H9 (cell line): ENCODE data around the gene NPY1R. TPM values are rescaled to one million over a fixed set of nuclear protein-coding genes. Genes with fewer than 3 reads are reported as not detected.

ENCODE experiments used
- DNase-seq: peaks from one replicate; pipeline ENCODE4 v3.0.0-alpha.2; 2017
- H2AFZ ChIP-seq: one replicate; pipeline ENCODE4 v1.6.1; 2013; ENCODE audit warnings: mild to moderate bottlenecking, low read length, control low read depth, moderate library complexity
- H2AK5ac ChIP-seq: 2 replicates; pipeline ENCODE4 v1.6.1; 2013; ENCODE audit warnings: low read length, control low read depth, mixed read lengths; ENCODE audit not compliant: insufficient read length
- H2BK120ac ChIP-seq: one replicate; pipeline ENCODE4 v1.6.1; 2013; ENCODE audit warnings: low read depth, mild to moderate bottlenecking, low read length, control low read depth, inconsistent platforms; ENCODE audit not compliant: poor library complexity, severe bottlenecking
- H2BK12ac ChIP-seq: 2 replicates; pipeline ENCODE4 v1.6.1; 2013; ENCODE audit warnings: low read length, control low read depth, mixed read lengths, low read depth; ENCODE audit not compliant: insufficient read length
- H2BK15ac ChIP-seq: 2 replicates; pipeline ENCODE4 v1.6.1; 2013; ENCODE audit warnings: low read depth, low read length, control low read depth
- H2BK20ac ChIP-seq: one replicate; pipeline ENCODE4 v1.6.1; 2013; ENCODE audit warnings: low read depth, mild to moderate bottlenecking, low read length, control low read depth, inconsistent platforms; ENCODE audit not compliant: poor library complexity, severe bottlenecking
- H2BK5ac ChIP-seq: 2 replicates; pipeline ENCODE4 v1.6.1; 2013; ENCODE audit warnings: low read length, control low read depth, mixed read lengths; ENCODE audit not compliant: insufficient read length
- H3K14ac ChIP-seq: 2 replicates; pipeline ENCODE4 v1.6.1; 2013; ENCODE audit warnings: low read length, control low read depth; ENCODE audit not compliant: insufficient read depth
- H3K18ac ChIP-seq: 2 replicates; pipeline ENCODE4 v1.6.1; 2013; ENCODE audit warnings: low read depth, mild to moderate bottlenecking, mixed read lengths, low read length, control low read depth; ENCODE audit not compliant: insufficient read length
- H3K23ac ChIP-seq: 2 replicates; pipeline ENCODE4 v1.6.1; 2013; ENCODE audit warnings: low read length, control low read depth, mixed read lengths, low read depth; ENCODE audit not compliant: insufficient read length
- H3K23me2 ChIP-seq: 2 replicates; pipeline ENCODE4 v1.6.1; 2013; ENCODE audit warnings: low read depth, mild to moderate bottlenecking, mixed read lengths, low read length, control low read depth; ENCODE audit not compliant: insufficient read length, poor library complexity, severe bottlenecking
- H3K27ac ChIP-seq: 2 replicates; pipeline ENCODE4 v1.5.1; 2013; ENCODE audit warnings: low read length, control low read depth, mixed read lengths, low read depth; ENCODE audit not compliant: insufficient read length
- H3K27me3 ChIP-seq: 2 replicates; pipeline ENCODE4 v1.6.1; 2013; ENCODE audit warnings: low read length, control low read depth, inconsistent platforms; ENCODE audit not compliant: insufficient read depth
- H3K4ac ChIP-seq: 2 replicates; pipeline ENCODE4 v1.6.1; 2013; ENCODE audit warnings: low read depth, mild to moderate bottlenecking, control low read depth, inconsistent platforms, low read length, moderate library complexity
- H3K4me1 ChIP-seq: 2 replicates; pipeline ENCODE4 v1.6.1; 2013; ENCODE audit warnings: low read length, control low read depth, inconsistent platforms; ENCODE audit not compliant: insufficient read depth
- H3K4me2 ChIP-seq: 2 replicates; pipeline ENCODE4 v1.6.1; 2013; ENCODE audit warnings: low read length, control low read depth, mixed read lengths; ENCODE audit not compliant: insufficient read length, insufficient read depth
- H3K56ac ChIP-seq: 2 replicates; pipeline ENCODE4 v1.6.1; 2013; ENCODE audit warnings: low read depth, mild to moderate bottlenecking, mixed read lengths, low read length, control low read depth; ENCODE audit not compliant: insufficient read length
- H3K79me1 ChIP-seq: 2 replicates; pipeline ENCODE4 v1.6.1; 2013; ENCODE audit warnings: low read depth, mild to moderate bottlenecking, moderate library complexity, low read length, control low read depth, inconsistent platforms; ENCODE audit not compliant: insufficient read depth, poor library complexity, severe bottlenecking
- H3K79me2 ChIP-seq: 2 replicates; pipeline ENCODE4 v1.6.1; 2013; ENCODE audit warnings: low read length, control low read depth, inconsistent platforms; ENCODE audit not compliant: insufficient read depth
- H3K9ac ChIP-seq: 2 replicates; pipeline ENCODE4 v1.6.1; 2013; ENCODE audit warnings: low read length, control low read depth, mixed read lengths; ENCODE audit not compliant: insufficient read length; ENCODE audit errors: extremely low read depth
- H3K9me3 ChIP-seq: one replicate; pipeline ENCODE4 v1.6.1; 2013; ENCODE audit warnings: low read depth, low read length, inconsistent platforms; ENCODE audit not compliant: control insufficient read depth
- H3T11ph ChIP-seq: one replicate; pipeline ENCODE4 v1.6.1; 2013; ENCODE audit warnings: mild to moderate bottlenecking, low read length, control low read depth, inconsistent platforms
- H4K20me1 ChIP-seq: one replicate; pipeline ENCODE4 v1.6.1; 2013; ENCODE audit not compliant: control insufficient read depth, insufficient read length, insufficient read depth
- H4K5ac ChIP-seq: 2 replicates; pipeline ENCODE4 v1.6.1; 2013; ENCODE audit warnings: low read depth, mild to moderate bottlenecking, mixed read lengths, low read length, control low read depth; ENCODE audit not compliant: insufficient read length
- H4K8ac ChIP-seq: replicated peaks from 2 replicates; pipeline ENCODE4 v1.6.1; 2013; ENCODE audit warnings: low read length, control low read depth, mixed read lengths, low read depth; ENCODE audit not compliant: insufficient read length
- H4K91ac ChIP-seq: 2 replicates; pipeline ENCODE4 v1.6.1; 2013; ENCODE audit warnings: low read depth, mild to moderate bottlenecking, moderate library complexity, mixed read lengths, low read length, control low read depth; ENCODE audit not compliant: insufficient read length
- H3K27ac Mint-ChIP-seq, 3 experiments: 2 replicates in 2 of 3; 3 replicates in 1 of 3; pipeline ENCODE4 v1.8.0; 2020 to 2021; ENCODE audit warnings: mixed read lengths in 3 of 3, mild to moderate bottlenecking in 1 of 3, moderate library complexity in 1 of 3
- H3K27me3 Mint-ChIP-seq: 2 replicates; pipeline ENCODE4 v1.8.0; 2021; ENCODE audit warnings: low read depth, mild to moderate bottlenecking, moderate library complexity, mixed read lengths
- H3K36me3 Mint-ChIP-seq, 3 experiments: 2 replicates in 2 of 3; 3 replicates in 1 of 3; pipeline ENCODE4 v1.8.0; 2020 to 2021; ENCODE audit warnings: low read depth in 3 of 3, mixed read lengths in 3 of 3; ENCODE audit not compliant: insufficient read depth in 1 of 3
- H3K4me1 Mint-ChIP-seq, 2 experiments: 2 replicates each; pipeline ENCODE4 v1.8.0; 2020; ENCODE audit warnings: mixed read lengths in 2 of 2
- H3K4me3 Mint-ChIP-seq, 2 experiments: 2 replicates in 1 of 2; 3 replicates in 1 of 2; pipeline ENCODE4 v1.8.0; 2020 to 2021; ENCODE audit warnings: mild to moderate bottlenecking in 2 of 2, mixed read lengths in 2 of 2, moderate library complexity in 1 of 2
- H3K9me3 Mint-ChIP-seq, 2 experiments: 2 replicates in 1 of 2; 3 replicates in 1 of 2; pipeline ENCODE4 v1.8.0; 2020; ENCODE audit warnings: mild to moderate bottlenecking in 2 of 2, mixed read lengths in 2 of 2, moderate library complexity in 1 of 2
- WGBS: extraction: QIAGEN DNeasy Blood & Tissue Kit; methylation state at CpG from one replicate; pipeline ENCODE4 v1.1.7; 2013; ENCODE audit warnings: missing lambda C conversion rate, low lambda C conversion rate, mixed read lengths; ENCODE audit not compliant: insufficient read length; ENCODE audit errors: extremely low coverage; 5-methylcytosine and 5-hydroxymethylcytosine counted together
- total RNA-seq: library from RNA; stranded (reverse); gene quantifications from 2 replicates; pipeline ENCODE4 v1.2.1, GENCODE V29; 2021
- TF ChIP-seq, protein P1 (sequence below): fragments of 200-600 bp; sonication (generic); conservative IDR thresholded peaks from 3 replicates; pipeline ENCODE4 v1.8.0; 2021; ENCODE audit warnings: antibody characterized with exemption, mild to moderate bottlenecking

NPY1R gene
- total RNA-seq, 1 experiment from 2014 or later: 27.3 TPM

DNA sequence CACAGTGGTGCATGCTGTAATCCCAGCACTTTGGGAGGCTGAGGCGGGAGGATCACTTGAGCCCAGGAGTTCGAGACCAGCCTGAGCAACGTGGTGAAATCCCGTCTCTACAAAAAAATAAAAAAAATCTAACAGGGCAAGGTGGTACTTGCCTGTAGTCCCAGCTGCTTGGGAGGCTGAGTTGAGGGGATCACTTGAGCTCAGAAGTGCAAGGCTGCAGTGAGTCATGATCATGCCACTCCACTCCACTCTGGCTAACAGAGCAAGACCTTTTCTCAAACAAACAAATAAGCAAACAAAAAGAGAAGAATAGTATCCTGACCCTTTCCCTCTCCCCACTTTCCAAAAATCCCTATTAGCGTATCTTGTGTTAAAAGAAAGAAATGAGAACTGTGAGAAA is 52.7 kb downstream of the NPY1R start:
- Mint-ChIP-seq H3K27ac (no peak overlapping the region; a peak in 1 of 7 replicates), H3K27me3 (no peaks in the 10 kb centered on the region; the same call in 1 of the 2 replicates), H3K36me3 (0 out of 7 replicates have a peak, but pooled peaks cover 0 to 1% (median 0%) of the 10 kb centered on the region in 3 experiments), H3K9me3 (peaks cover 0 to 4% of the 10 kb centered on the region in 2 experiments; a peak in 1 of 5 replicates), H3K4me1 (peaks cover 0 to 2% of the 10 kb centered on the region in 2 experiments; a peak in 1 of 4 replicates), H3K4me3 (no peak overlapping the region)
- Histone ChIP-seq H3K23ac (no peak overlapping the region), H3K27me3 (no peaks in the 10 kb centered on the region), H3T11ph (no peak overlapping the region), H2BK120ac (no peak overlapping the region), H4K91ac (no peak overlapping the region), H3K4ac (no peak overlapping the region), H2BK12ac (no peak overlapping the region), H3K27ac (no peak overlapping the region), H2AFZ (no peak overlapping the region), H3K79me1 (no peaks in the 10 kb centered on the region), H3K56ac (no peak overlapping the region), H3K9ac (no peak overlapping the region), H3K14ac (no peak overlapping the region), H2AK5ac (no peak overlapping the region), H2BK5ac (no peak overlapping the region), H2BK15ac (no peak overlapping the region), H2BK20ac (no peak overlapping the region), H3K79me2 (no peaks in the 10 kb centered on the region), H4K5ac (no peak overlapping the region), H4K20me1 (no peaks in the 10 kb centered on the region), H3K4me2 (no peak overlapping the region), H3K9me3 (no peaks in the 10 kb centered on the region), H4K8ac (no peak overlapping the region), H3K18ac (no peak overlapping the region), H3K23me2 (no peaks in the 10 kb centered on the region), H3K4me1 (no peaks in the 10 kb centered on the region)
- TF ChIP-seq, protein P1, sequence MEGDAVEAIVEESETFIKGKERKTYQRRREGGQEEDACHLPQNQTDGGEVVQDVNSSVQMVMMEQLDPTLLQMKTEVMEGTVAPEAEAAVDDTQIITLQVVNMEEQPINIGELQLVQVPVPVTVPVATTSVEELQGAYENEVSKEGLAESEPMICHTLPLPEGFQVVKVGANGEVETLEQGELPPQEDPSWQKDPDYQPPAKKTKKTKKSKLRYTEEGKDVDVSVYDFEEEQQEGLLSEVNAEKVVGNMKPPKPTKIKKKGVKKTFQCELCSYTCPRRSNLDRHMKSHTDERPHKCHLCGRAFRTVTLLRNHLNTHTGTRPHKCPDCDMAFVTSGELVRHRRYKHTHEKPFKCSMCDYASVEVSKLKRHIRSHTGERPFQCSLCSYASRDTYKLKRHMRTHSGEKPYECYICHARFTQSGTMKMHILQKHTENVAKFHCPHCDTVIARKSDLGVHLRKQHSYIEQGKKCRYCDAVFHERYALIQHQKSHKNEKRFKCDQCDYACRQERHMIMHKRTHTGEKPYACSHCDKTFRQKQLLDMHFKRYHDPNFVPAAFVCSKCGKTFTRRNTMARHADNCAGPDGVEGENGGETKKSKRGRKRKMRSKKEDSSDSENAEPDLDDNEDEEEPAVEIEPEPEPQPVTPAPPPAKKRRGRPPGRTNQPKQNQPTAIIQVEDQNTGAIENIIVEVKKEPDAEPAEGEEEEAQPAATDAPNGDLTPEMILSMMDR: no peak
- no CpG with 5 or more reads among the region's 5 CpGs for whole genome bisulfite sequencing
- no peak for DNase-seq
